Keratinocyte (primary cell): ENCODE results near the gene TMEM184A.

Source experiments
- EZH2 ChIP-seq: IDR thresholded peaks from one replicate; pipeline ENCODE4 v1.6.1; 2012; ENCODE audit warnings: inconsistent platforms, mild to moderate bottlenecking, low read length, moderate library complexity
- TF ChIP-seq, protein P1 (sequence below), 3 experiments: IDR thresholded peaks in 1 of 3; conservative IDR thresholded peaks in 1 of 3; optimal IDR thresholded peaks in 1 of 3; 2 replicates in 2 of 3; 3 replicates in 1 of 3; pipeline versions ENCODE3 to v1.5.1; 2011; ENCODE audit warnings: low read length in 3 of 3, mild to moderate bottlenecking in 3 of 3, moderate library complexity in 2 of 3, control low read depth in 1 of 3, inconsistent platforms in 1 of 3; ENCODE audit not compliant: insufficient read depth in 2 of 3; ENCODE audit errors: extremely low read depth in 1 of 3

DNA sequence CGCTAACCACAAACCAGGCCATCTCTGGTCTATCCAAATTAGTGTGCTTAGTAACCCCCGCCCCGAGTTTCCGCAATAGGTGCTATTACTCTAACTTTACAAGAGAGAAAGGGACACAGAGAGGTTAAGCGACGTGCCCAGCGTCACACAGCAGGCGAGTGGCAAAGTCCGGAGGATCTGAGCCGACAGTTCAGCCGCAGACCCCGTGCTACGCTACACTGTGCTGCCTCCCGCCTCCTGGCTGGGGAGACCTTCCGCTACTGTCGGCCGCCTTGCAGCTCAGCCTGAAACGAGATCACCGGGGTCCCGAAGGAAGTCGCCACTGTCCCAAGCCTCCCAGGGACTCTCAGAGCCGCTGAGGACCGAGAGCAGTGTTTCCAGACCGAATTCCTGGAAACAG lies 52.6 kb downstream of the TMEM184A start:
- TF ChIP-seq, protein P1, sequence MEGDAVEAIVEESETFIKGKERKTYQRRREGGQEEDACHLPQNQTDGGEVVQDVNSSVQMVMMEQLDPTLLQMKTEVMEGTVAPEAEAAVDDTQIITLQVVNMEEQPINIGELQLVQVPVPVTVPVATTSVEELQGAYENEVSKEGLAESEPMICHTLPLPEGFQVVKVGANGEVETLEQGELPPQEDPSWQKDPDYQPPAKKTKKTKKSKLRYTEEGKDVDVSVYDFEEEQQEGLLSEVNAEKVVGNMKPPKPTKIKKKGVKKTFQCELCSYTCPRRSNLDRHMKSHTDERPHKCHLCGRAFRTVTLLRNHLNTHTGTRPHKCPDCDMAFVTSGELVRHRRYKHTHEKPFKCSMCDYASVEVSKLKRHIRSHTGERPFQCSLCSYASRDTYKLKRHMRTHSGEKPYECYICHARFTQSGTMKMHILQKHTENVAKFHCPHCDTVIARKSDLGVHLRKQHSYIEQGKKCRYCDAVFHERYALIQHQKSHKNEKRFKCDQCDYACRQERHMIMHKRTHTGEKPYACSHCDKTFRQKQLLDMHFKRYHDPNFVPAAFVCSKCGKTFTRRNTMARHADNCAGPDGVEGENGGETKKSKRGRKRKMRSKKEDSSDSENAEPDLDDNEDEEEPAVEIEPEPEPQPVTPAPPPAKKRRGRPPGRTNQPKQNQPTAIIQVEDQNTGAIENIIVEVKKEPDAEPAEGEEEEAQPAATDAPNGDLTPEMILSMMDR (optimal IDR thresholded peaks at IDR 0.05 in 1 of 3, IDR thresholded peaks at IDR 0.05 in 1 of 3, conservative IDR thresholded peaks at IDR 0.05 in 1 of 3; ENCODE audit: extremely low read depth in 1 of 3, insufficient read depth in 2 of 3, low read length in 3 of 3): no peak
- TF ChIP-seq EZH2: no peak
